Measurements from ENCODE around the gene PTPN5. TPM values are rescaled to one million over a fixed set of nuclear protein-coding genes. Genes with fewer than 3 reads are reported as not detected.

Gene PTPN5
- total and polyA plus RNA-seq, 2 donors from 2014 or later = 0.17 TPM; not detected in 1

GRCh38 chr11:18754308-18754707, 37.3 kb downstream of the PTPN5 start:
- no peak for DNase-seq
- no peak for FAIRE-seq
- no peaks in the 10 kb centered on the region for H3K27me3 ChIP-seq (ENCODE audit: control insufficient read depth, insufficient read depth, low read length)
- TF ChIP-seq, protein P1, sequence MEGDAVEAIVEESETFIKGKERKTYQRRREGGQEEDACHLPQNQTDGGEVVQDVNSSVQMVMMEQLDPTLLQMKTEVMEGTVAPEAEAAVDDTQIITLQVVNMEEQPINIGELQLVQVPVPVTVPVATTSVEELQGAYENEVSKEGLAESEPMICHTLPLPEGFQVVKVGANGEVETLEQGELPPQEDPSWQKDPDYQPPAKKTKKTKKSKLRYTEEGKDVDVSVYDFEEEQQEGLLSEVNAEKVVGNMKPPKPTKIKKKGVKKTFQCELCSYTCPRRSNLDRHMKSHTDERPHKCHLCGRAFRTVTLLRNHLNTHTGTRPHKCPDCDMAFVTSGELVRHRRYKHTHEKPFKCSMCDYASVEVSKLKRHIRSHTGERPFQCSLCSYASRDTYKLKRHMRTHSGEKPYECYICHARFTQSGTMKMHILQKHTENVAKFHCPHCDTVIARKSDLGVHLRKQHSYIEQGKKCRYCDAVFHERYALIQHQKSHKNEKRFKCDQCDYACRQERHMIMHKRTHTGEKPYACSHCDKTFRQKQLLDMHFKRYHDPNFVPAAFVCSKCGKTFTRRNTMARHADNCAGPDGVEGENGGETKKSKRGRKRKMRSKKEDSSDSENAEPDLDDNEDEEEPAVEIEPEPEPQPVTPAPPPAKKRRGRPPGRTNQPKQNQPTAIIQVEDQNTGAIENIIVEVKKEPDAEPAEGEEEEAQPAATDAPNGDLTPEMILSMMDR (IDR thresholded peaks at IDR 0.05; ENCODE audit: borderline replicate concordance, extremely low read depth, insufficient read depth) = no peak
- no peaks in the 10 kb centered on the region for H3K36me3 ChIP-seq (ENCODE audit: control insufficient read depth in 2 of 3, insufficient read depth in 3 of 3, low read length in 3 of 3)
- H3K9me3 ChIP-seq (ENCODE audit: control insufficient read depth in 2 of 3, insufficient read depth in 1 of 3, low read length in 3 of 3) = no peaks in the 10 kb centered on the region
- no peaks in the 10 kb centered on the region for H3K4me1 ChIP-seq (ENCODE audit: control insufficient read depth in 2 of 3, insufficient read depth in 2 of 3, low read depth in 1 of 3, low read length in 3 of 3)
- H3K9ac ChIP-seq (ENCODE audit: low read length in 3 of 3) = no peak overlapping the region
- intact Hi-C loops (cut with DNase I) = no loop called here
- H3K4me3 ChIP-seq (ENCODE audit: low read length in 3 of 3) = no peak overlapping the region
- no peak overlapping the region for H3K27ac ChIP-seq (ENCODE audit: low read depth in 2 of 2, low read length in 2 of 2)

DNA sequence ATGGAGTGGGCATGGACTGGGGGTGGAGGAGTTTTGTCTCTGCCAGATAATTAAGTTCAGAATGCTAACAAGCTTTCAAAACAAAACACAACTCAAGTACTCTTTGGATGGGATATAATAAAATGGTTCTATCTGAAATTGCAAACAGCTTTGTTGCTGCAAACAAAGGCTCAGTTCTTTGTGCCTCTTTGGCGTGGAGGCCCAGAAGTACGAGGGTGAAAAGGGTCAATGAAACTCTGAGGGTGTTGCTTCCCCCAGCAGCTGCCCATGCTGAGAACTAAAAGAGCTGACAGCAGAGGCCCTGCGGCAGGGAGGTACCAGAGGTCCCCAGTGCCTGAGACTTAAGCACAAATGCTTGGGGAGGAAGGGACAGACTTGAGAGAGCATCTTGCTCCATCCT, 39.1 kb downstream of the PTPN5 start:
- Histone ChIP-seq H3K27ac (ENCODE audit: low read depth in 2 of 2, low read length in 2 of 2) (no peak overlapping the region), H3K27me3 (ENCODE audit: control insufficient read depth, insufficient read depth, low read length) (no peaks in the 10 kb centered on the region), H3K9me3 (ENCODE audit: control insufficient read depth in 2 of 3, insufficient read depth in 1 of 3, low read length in 3 of 3) (no peaks in the 10 kb centered on the region), H3K9ac (ENCODE audit: low read length in 3 of 3) (no peak overlapping the region), H3K4me3 (ENCODE audit: low read length in 3 of 3) (no peak overlapping the region), H3K36me3 (ENCODE audit: control insufficient read depth in 2 of 3, insufficient read depth in 3 of 3, low read length in 3 of 3) (no peaks in the 10 kb centered on the region), H3K4me1 (ENCODE audit: control insufficient read depth in 2 of 3, insufficient read depth in 2 of 3, low read depth in 1 of 3, low read length in 3 of 3) (no peaks in the 10 kb centered on the region)
- intact Hi-C loops (cut with DNase I) = no loop called here
- no peak for DNase-seq
- TF ChIP-seq, protein P1 (IDR thresholded peaks at IDR 0.05; ENCODE audit: borderline replicate concordance, extremely low read depth, insufficient read depth) = no peak
- FAIRE-seq = no peak

DNA sequence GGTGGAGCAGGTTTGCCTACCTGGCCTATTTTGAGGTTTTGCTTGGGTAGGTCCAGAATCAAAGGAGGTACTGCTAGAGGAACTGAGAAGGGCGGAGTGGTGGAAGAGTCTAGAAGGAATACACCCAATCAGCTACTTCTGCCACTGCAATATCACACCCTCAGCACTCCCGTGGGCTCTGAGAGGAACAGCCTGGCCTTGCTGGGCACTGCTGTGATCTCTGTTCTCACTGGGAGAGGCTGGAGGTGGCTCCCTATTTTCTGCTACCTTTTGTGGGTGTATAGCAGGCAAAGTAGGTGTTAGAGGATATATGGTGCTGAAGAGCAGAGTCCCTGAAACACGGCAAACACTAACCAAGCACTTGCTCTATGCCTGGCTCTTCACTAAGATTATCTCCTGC, 40.7 kb downstream of the PTPN5 start:
- no peak overlapping the region for H3K9ac ChIP-seq (ENCODE audit: low read length in 3 of 3)
- no peaks in the 10 kb centered on the region for H3K36me3 ChIP-seq (ENCODE audit: control insufficient read depth in 2 of 3, insufficient read depth in 3 of 3, low read length in 3 of 3)
- TF ChIP-seq, protein P1 (IDR thresholded peaks at IDR 0.05; ENCODE audit: borderline replicate concordance, extremely low read depth, insufficient read depth) = no peak
- DNase-seq (no peak), FAIRE-seq (no peak)
- H3K27me3 ChIP-seq (ENCODE audit: control insufficient read depth, insufficient read depth, low read length) = no peaks in the 10 kb centered on the region
- intact Hi-C loops (cut with DNase I) = no loop called here
- H3K27ac ChIP-seq (ENCODE audit: low read depth in 2 of 2, low read length in 2 of 2) = no peak overlapping the region
- no peaks in the 10 kb centered on the region for H3K9me3 ChIP-seq (ENCODE audit: control insufficient read depth in 2 of 3, insufficient read depth in 1 of 3, low read length in 3 of 3)
- no peak overlapping the region for H3K4me3 ChIP-seq (ENCODE audit: low read length in 3 of 3)
- no peaks in the 10 kb centered on the region for H3K4me1 ChIP-seq (ENCODE audit: control insufficient read depth in 2 of 3, insufficient read depth in 2 of 3, low read depth in 1 of 3, low read length in 3 of 3)

- no peak overlapping the region for H3K9ac ChIP-seq (ENCODE audit: low read length in 3 of 3)
- intact Hi-C loops (cut with DNase I) = no loop called here
- TF ChIP-seq, protein P1 (IDR thresholded peaks at IDR 0.05; ENCODE audit: borderline replicate concordance, extremely low read depth, insufficient read depth) = no peak
- H3K9me3 ChIP-seq (ENCODE audit: control insufficient read depth in 2 of 3, insufficient read depth in 1 of 3, low read length in 3 of 3) = no peaks in the 10 kb centered on the region
- no peaks in the 10 kb centered on the region for H3K36me3 ChIP-seq (ENCODE audit: control insufficient read depth in 2 of 3, insufficient read depth in 3 of 3, low read length in 3 of 3)
- no peaks in the 10 kb centered on the region for H3K4me1 ChIP-seq (ENCODE audit: control insufficient read depth in 2 of 3, insufficient read depth in 2 of 3, low read depth in 1 of 3, low read length in 3 of 3)
- FAIRE-seq = no peak
- no peaks in the 10 kb centered on the region for H3K27me3 ChIP-seq (ENCODE audit: control insufficient read depth, insufficient read depth, low read length)
- no peak overlapping the region for H3K4me3 ChIP-seq (ENCODE audit: low read length in 3 of 3)
- no peak overlapping the region for H3K27ac ChIP-seq (ENCODE audit: low read depth in 2 of 2, low read length in 2 of 2)
- DNase-seq = peak in 1 of 5 donors; percentile 14
Measured at GRCh38 chr11:18749681-18750319, 41.8 kb downstream of the PTPN5 start.
